Prostate gland (tissue), 2 donors: Measurements from ENCODE around the gene MYL4.

Experiments used
- CTCF ChIP-seq, 4 experiments: fragments of 200-600 bp in 2 of 4; fragments of 450-650 bp in 2 of 4; sonication (generic) in 2 of 4; IDR thresholded peaks; 1 replicate in 3 of 4; 2 replicates in 1 of 4; pipeline ENCODE4 v1.5.1; 2016 to 2019; ENCODE audit warnings: antibody characterized with exemption in 4 of 4, mild to moderate bottlenecking in 2 of 4, moderate library complexity in 2 of 4
- POLR2A ChIP-seq: fragments of 450-650 bp; IDR thresholded peaks from one replicate; pipeline ENCODE4 v1.6.1; 2016; ENCODE audit warnings: antibody characterized with exemption, mild to moderate bottlenecking
- POLR2AphosphoS5 ChIP-seq: sonication (generic); formaldehyde crosslinking; IDR thresholded peaks from one replicate; pipeline ENCODE4 v1.6.1; 2017; ENCODE audit warnings: antibody characterized with exemption

- TF ChIP-seq CTCF (IDR thresholded peaks at IDR 0.05): no peak
- no peak for TF ChIP-seq POLR2A
- TF ChIP-seq POLR2AphosphoS5: no peak
Measured at GRCh38 chr17:47164263-47164662, 44.9 kb upstream of the MYL4 start.
